HepG2 (cell line): ENCODE measurements around the gene AP1AR. TPM values are rescaled to one million over a fixed set of nuclear protein-coding genes. Genes with fewer than 3 reads are reported as not detected.

Experiments
- ATAC-seq: fragments of 200-7000 bp; cut with Tn5 transposase; 3 replicates; pipeline ENCODE4 v1.9.1; 2020; ENCODE audit warnings: mild to moderate bottlenecking, moderate library complexity
- BruUV-seq: library from RNA; stranded (reverse); fragments of 400-500 nt; replicated peaks from 2 replicates; lab custom pipeline; 2021; lab: Mats Ljungman, UMichigan
- CTCF ChIA-PET: fragments of 300-600 bp; formaldehyde crosslinking; extraction: SDS; loops from one replicate; lab custom pipeline; 2021; ENCODE audit warnings: low total read pairs, inconsistent platforms, low intra/inter-chr PET ratio; lab: Yijun Ruan, JAX
- POLR2A ChIA-PET: fragments of 350-600 bp; sonication (Branson Sonifier 250); formaldehyde crosslinking; loops from one replicate; lab custom pipeline; 2020; ENCODE audit warnings: antibody characterized with exemption, inconsistent platforms; lab: Yijun Ruan, JAX
- DNase-seq: peaks from one replicate; pipeline ENCODE4 v3.0.0-alpha.2; 2015; ENCODE audit warnings: low spot score
- FAIRE-seq: peaks from 3 replicates; lab custom pipeline; 2011; peaks lifted over from hg19 to GRCh38; lab: Jason Lieb, UNC
- H2AFZ ChIP-seq: one replicate; pipeline ENCODE4 v1.6.1; 2011; ENCODE audit warnings: low read length, inconsistent platforms
- H3K27ac ChIP-seq: fragments of 300-600 bp; 3 replicates; pipeline ENCODE4 v1.8.0; 2011; ENCODE audit warnings: mixed run types, mild to moderate bottlenecking, mixed read lengths, low read length, inconsistent platforms; ENCODE audit not compliant: insufficient read depth; ENCODE audit errors: extremely low read length
- H3K27me3 ChIP-seq, 2 experiments: fragments of 200-600 bp in 1 of 2; 2 replicates in 1 of 2; 3 replicates in 1 of 2; pipeline versions ENCODE4 v1.6.0 to v1.8.0; 2011; ENCODE audit warnings: low read length in 2 of 2, mild to moderate bottlenecking in 2 of 2, moderate library complexity in 2 of 2, inconsistent platforms in 1 of 2; ENCODE audit not compliant: insufficient read depth in 2 of 2, control insufficient read depth in 1 of 2
- H3K36me3 ChIP-seq, 2 experiments: fragments of 200-600 bp in 1 of 2; replicated peaks in 1 of 2; 2 replicates in 1 of 2; 3 replicates in 1 of 2; pipeline versions ENCODE4 v1.5.1 to v1.8.0; 2011; ENCODE audit warnings: low read length in 2 of 2, inconsistent platforms in 1 of 2; ENCODE audit not compliant: insufficient read depth in 2 of 2, control insufficient read depth in 1 of 2
- H3K4me1 ChIP-seq: 2 replicates; pipeline ENCODE4 v1.5.1; 2012; ENCODE audit warnings: low read length, inconsistent platforms; ENCODE audit not compliant: insufficient read depth
- H3K4me2 ChIP-seq: 2 replicates; pipeline ENCODE4 v1.6.0; 2011; ENCODE audit warnings: low read depth, low read length, inconsistent platforms
- H3K4me3 ChIP-seq, 3 experiments: fragments of 200-600 bp in 1 of 3; sonication (generic), shearing (Covaris generic) in 1 of 3; replicated peaks in 1 of 3; 2 replicates each; pipeline ENCODE4 v1.5.1; 2011 to 2016; ENCODE audit warnings: low read length in 3 of 3, inconsistent platforms in 2 of 3, low read depth in 2 of 3, mild to moderate bottlenecking in 2 of 3, control low read depth in 1 of 3, mixed read lengths in 1 of 3; ENCODE audit not compliant: insufficient read depth in 1 of 3
- H3K79me2 ChIP-seq: one replicate; pipeline ENCODE4 v1.6.1; 2011; ENCODE audit warnings: low read length, inconsistent platforms; ENCODE audit not compliant: insufficient read depth
- H3K9ac ChIP-seq: 2 replicates; pipeline ENCODE4 v1.6.0; 2011; ENCODE audit warnings: mild to moderate bottlenecking, low read depth, low read length, inconsistent platforms; ENCODE audit not compliant: insufficient read depth
- H3K9me3 ChIP-seq: 2 replicates; pipeline ENCODE4 v1.5.1; 2012; ENCODE audit warnings: mild to moderate bottlenecking, low read length
- H4K20me1 ChIP-seq: 2 replicates; pipeline ENCODE4 v1.6.0; 2011; ENCODE audit warnings: inconsistent platforms, mild to moderate bottlenecking, low read length, moderate library complexity; ENCODE audit not compliant: insufficient read depth
- KMT2A ChIP-seq: sonication (generic); formaldehyde crosslinking; IDR thresholded peaks from 2 replicates; pipeline ENCODE4 v1.4.0; 2020; ENCODE audit warnings: missing genetic modification reagents
- SRSF4 ChIP-seq: fragments of 200-400 bp; formaldehyde crosslinking; IDR thresholded peaks from one replicate; pipeline ENCODE4 v1.6.1; 2018; ENCODE audit warnings: mild to moderate bottlenecking, low read depth, low read length, moderate library complexity; ENCODE audit not compliant: poor library complexity, severe bottlenecking
- ZNF10 ChIP-seq: sonication (generic); formaldehyde crosslinking; IDR thresholded peaks from 2 replicates; pipeline ENCODE4 v1.4.0; 2020; ENCODE audit warnings: mild to moderate bottlenecking, low read depth, missing genetic modification reagents, borderline replicate concordance
- ZNF878 ChIP-seq: sonication (generic); formaldehyde crosslinking; IDR thresholded peaks from 2 replicates; pipeline ENCODE4 v1.8.1; 2023; ENCODE audit warnings: mild to moderate bottlenecking, missing genetic modification reagents, moderate library complexity
- WGBS: methylation state at CpG from one replicate; pipeline ENCODE4 v1.1.6; 2017; ENCODE audit warnings: low lambda C conversion rate; 5-methylcytosine and 5-hydroxymethylcytosine counted together
- in situ Hi-C: cut with HindIII; loops from 2 replicates; pipeline ENCODE4 v1.10.0; 2017; ENCODE audit warnings: low pct_unique_long_range_greater_than_20kb; ENCODE audit not compliant: extremely low pct_ligation_motif_present
- intact Hi-C: fragments of 100-400 bp; cut with micrococcal nuclease; formaldehyde crosslinking; loops from one replicate; pipeline ENCODE4 v1.10.0; 2022; ENCODE audit not compliant: unreplicated experiment
- polyA plus RNA-seq, 8 experiments: library from polyadenylated mRNA; depleted of rRNA in 3 of 8; stranded (reverse) in 7 of 8; unstranded in 1 of 8; fragments of >200 nt; fragmentation: Illumina TruSeq in 4 of 8; extraction: Trizol in 4 of 8; gene quantifications; 2 replicates each; pipeline versions ENCODE4 v1.2.1 to v1.2.3, GENCODE V29; 2011 to 2016; ENCODE audit warnings: low read depth in 4 of 8, missing spikeins in 1 of 8, mixed read lengths in 1 of 8; ENCODE audit not compliant: insufficient read depth in 1 of 8
- total RNA-seq, 5 experiments: library from RNA; depleted of rRNA; stranded (reverse); fragments of >200 nt; fragmentation: Illumina TruSeq; extraction: Trizol; gene quantifications; 2 replicates each; pipeline ENCODE4 v1.2.3, GENCODE V29; 2016; ENCODE audit warnings: low read depth in 1 of 5
- TF ChIP-seq, protein P1 (sequence below): sonication (generic); formaldehyde crosslinking; IDR thresholded peaks from 2 replicates; pipeline ENCODE4 v1.4.0; 2020; ENCODE audit warnings: missing genetic modification reagents, low read depth, mild to moderate bottlenecking, borderline replicate concordance
- TF ChIP-seq, protein P2 (sequence below): sonication (generic); formaldehyde crosslinking; IDR thresholded peaks from 2 replicates; pipeline ENCODE4 v1.4.0; 2020; ENCODE audit warnings: missing genetic modification reagents, borderline replicate concordance
- TF ChIP-seq, protein P3 (sequence below): IDR thresholded peaks from 2 replicates; pipeline ENCODE4 v1.6.1; 2016; ENCODE audit warnings: low read depth, control low read depth
- TF ChIP-seq, protein P4 (sequence below): sonication (generic); formaldehyde crosslinking; IDR thresholded peaks from 2 replicates; pipeline ENCODE4 v1.4.0; 2020; ENCODE audit warnings: mild to moderate bottlenecking, missing genetic modification reagents

AP1AR gene
- total and polyA plus RNA-seq, 2 of the 13 experiments (the other 11 are each of a cell fraction or from before 2014, with no cell fraction given), result 24.9 to 39.9 TPM

GRCh38 chr4:112184438-112184837 is 47.1 kb upstream of the AP1AR start:
- no TSS peak for BruUV-seq
- Histone ChIP-seq H3K27ac (no peak overlapping the region), H3K4me3 (no peak overlapping the region), H3K4me1 (peaks cover 25% of the 10 kb centered on the region), H2AFZ (no peak overlapping the region), H3K79me2 (no peaks in the 10 kb centered on the region), H4K20me1 (no peaks in the 10 kb centered on the region), H3K36me3 (no peaks in the 10 kb centered on the region), H3K9ac (no peak overlapping the region), H3K4me2 (no peak overlapping the region), H3K9me3 (no peaks in the 10 kb centered on the region), H3K27me3 (no peaks in the 10 kb centered on the region)
- TF ChIP-seq, protein P1, sequence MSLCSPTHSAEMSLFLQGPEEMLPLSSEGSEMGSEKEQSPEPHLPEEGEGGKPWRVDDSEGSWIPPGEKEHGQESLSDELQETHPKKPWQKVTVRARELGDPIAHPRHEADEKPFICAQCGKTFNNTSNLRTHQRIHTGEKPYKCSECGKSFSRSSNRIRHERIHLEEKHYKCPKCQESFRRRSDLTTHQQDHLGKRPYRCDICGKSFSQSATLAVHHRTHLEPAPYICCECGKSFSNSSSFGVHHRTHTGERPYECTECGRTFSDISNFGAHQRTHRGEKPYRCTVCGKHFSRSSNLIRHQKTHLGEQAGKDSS (CRISPR knock-in tag), result no peak
- TF ChIP-seq, protein P2, sequence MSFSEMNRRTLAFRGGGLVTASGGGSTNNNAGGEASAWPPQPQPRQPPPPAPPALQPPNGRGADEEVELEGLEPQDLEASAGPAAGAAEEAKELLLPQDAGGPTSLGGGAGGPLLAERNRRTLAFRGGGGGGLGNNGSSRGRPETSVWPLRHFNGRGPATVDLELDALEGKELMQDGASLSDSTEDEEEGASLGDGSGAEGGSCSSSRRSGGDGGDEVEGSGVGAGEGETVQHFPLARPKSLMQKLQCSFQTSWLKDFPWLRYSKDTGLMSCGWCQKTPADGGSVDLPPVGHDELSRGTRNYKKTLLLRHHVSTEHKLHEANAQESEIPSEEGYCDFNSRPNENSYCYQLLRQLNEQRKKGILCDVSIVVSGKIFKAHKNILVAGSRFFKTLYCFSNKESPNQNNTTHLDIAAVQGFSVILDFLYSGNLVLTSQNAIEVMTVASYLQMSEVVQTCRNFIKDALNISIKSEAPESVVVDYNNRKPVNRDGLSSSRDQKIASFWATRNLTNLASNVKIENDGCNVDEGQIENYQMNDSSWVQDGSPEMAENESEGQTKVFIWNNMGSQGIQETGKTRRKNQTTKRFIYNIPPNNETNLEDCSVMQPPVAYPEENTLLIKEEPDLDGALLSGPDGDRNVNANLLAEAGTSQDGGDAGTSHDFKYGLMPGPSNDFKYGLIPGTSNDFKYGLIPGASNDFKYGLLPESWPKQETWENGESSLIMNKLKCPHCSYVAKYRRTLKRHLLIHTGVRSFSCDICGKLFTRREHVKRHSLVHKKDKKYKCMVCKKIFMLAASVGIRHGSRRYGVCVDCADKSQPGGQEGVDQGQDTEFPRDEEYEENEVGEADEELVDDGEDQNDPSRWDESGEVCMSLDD (CRISPR knock-in tag), result no peak
- TF ChIP-seq, protein P3, sequence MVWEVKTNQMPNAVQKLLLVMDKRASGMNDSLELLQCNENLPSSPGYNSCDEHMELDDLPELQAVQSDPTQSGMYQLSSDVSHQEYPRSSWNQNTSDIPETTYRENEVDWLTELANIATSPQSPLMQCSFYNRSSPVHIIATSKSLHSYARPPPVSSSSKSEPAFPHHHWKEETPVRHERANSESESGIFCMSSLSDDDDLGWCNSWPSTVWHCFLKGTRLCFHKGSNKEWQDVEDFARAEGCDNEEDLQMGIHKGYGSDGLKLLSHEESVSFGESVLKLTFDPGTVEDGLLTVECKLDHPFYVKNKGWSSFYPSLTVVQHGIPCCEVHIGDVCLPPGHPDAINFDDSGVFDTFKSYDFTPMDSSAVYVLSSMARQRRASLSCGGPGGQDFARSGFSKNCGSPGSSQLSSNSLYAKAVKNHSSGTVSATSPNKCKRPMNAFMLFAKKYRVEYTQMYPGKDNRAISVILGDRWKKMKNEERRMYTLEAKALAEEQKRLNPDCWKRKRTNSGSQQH (CRISPR knock-in tag), result no peak
- TF ChIP-seq ZNF10 (CRISPR knock-in tag) (no peak), KMT2A (CRISPR knock-in tag) (no peak), ZNF878 (no peak), SRSF4 (no peak)
- TF ChIP-seq, protein P4, sequence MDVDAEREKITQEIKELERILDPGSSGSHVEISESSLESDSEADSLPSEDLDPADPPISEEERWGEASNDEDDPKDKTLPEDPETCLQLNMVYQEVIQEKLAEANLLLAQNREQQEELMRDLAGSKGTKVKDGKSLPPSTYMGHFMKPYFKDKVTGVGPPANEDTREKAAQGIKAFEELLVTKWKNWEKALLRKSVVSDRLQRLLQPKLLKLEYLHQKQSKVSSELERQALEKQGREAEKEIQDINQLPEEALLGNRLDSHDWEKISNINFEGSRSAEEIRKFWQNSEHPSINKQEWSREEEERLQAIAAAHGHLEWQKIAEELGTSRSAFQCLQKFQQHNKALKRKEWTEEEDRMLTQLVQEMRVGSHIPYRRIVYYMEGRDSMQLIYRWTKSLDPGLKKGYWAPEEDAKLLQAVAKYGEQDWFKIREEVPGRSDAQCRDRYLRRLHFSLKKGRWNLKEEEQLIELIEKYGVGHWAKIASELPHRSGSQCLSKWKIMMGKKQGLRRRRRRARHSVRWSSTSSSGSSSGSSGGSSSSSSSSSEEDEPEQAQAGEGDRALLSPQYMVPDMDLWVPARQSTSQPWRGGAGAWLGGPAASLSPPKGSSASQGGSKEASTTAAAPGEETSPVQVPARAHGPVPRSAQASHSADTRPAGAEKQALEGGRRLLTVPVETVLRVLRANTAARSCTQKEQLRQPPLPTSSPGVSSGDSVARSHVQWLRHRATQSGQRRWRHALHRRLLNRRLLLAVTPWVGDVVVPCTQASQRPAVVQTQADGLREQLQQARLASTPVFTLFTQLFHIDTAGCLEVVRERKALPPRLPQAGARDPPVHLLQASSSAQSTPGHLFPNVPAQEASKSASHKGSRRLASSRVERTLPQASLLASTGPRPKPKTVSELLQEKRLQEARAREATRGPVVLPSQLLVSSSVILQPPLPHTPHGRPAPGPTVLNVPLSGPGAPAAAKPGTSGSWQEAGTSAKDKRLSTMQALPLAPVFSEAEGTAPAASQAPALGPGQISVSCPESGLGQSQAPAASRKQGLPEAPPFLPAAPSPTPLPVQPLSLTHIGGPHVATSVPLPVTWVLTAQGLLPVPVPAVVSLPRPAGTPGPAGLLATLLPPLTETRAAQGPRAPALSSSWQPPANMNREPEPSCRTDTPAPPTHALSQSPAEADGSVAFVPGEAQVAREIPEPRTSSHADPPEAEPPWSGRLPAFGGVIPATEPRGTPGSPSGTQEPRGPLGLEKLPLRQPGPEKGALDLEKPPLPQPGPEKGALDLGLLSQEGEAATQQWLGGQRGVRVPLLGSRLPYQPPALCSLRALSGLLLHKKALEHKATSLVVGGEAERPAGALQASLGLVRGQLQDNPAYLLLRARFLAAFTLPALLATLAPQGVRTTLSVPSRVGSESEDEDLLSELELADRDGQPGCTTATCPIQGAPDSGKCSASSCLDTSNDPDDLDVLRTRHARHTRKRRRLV (CRISPR knock-in tag), result no peak
- 100% methylated on average over 1 of the region's 1 CpG for WGBS
- DNase-seq (no peak), ATAC-seq (no peak), FAIRE-seq (no peak)
- intact Hi-C loops, result no loop called here
- ChIA-PET POLR2A (no interaction called here), CTCF (no interaction called here)
- in situ Hi-C loops, result no loop called here
